PFSK-1 (cell line): ENCODE data around the gene SLC1A2.

Experiments
- FOXP2 ChIP-seq: optimal IDR thresholded peaks from 2 replicates; pipeline ENCODE3; 2011; ENCODE audit warnings: borderline replicate concordance, control low read depth, inconsistent platforms; ENCODE audit not compliant: insufficient read depth; ENCODE audit errors: extremely low read length, extremely low read depth
- POLR2AphosphoS5 ChIP-seq: IDR thresholded peaks from 2 replicates; pipeline ENCODE4 v1.6.1; 2012; ENCODE audit warnings: low read depth, mild to moderate bottlenecking, control low read depth, low read length, moderate library complexity
- SIN3A ChIP-seq: IDR thresholded peaks from 2 replicates; pipeline ENCODE4 v1.6.1; 2012; ENCODE audit warnings: mild to moderate bottlenecking, low read length, moderate library complexity, borderline replicate concordance; ENCODE audit not compliant: insufficient read depth
- TAF1 ChIP-seq: IDR thresholded peaks from 2 replicates; pipeline ENCODE4 v1.6.1; 2012; ENCODE audit warnings: low read length, control low read depth, borderline replicate concordance; ENCODE audit not compliant: insufficient read depth
- TF ChIP-seq, protein P1 (sequence below), 2 experiments: IDR thresholded peaks; 2 replicates each; pipeline versions ENCODE4 v1.6.1 to v1.8.0; 2011 to 2012; ENCODE audit warnings: low read depth in 2 of 2, low read length in 2 of 2, control low read depth in 1 of 2, inconsistent platforms in 1 of 2, mild to moderate bottlenecking in 1 of 2, moderate library complexity in 1 of 2; ENCODE audit not compliant: insufficient read depth in 1 of 2

Gene SLC1A2

DNA sequence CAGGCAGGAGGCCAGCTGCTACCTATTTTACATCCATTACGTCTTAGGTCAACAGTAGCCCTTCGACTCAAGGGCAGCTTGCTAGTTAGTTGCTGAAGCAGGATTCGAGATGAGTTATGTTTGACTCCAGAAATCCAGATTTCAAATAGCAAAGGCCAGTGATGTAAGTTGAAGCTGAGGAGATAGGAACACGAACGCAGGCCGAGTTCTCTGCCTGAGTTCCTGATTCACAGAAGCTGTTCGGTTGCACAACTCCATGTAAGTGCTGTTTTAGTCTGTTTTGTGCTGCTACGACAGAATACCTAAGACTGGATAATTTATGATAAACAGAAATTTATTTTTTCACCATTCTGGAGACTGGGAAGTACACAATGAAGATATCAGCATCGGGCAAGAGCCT, 111.2 kb downstream of the SLC1A2 start:
- TF ChIP-seq SIN3A (no peak), POLR2AphosphoS5 (no peak), FOXP2 (no peak), TAF1 (no peak)
- TF ChIP-seq, protein P1, sequence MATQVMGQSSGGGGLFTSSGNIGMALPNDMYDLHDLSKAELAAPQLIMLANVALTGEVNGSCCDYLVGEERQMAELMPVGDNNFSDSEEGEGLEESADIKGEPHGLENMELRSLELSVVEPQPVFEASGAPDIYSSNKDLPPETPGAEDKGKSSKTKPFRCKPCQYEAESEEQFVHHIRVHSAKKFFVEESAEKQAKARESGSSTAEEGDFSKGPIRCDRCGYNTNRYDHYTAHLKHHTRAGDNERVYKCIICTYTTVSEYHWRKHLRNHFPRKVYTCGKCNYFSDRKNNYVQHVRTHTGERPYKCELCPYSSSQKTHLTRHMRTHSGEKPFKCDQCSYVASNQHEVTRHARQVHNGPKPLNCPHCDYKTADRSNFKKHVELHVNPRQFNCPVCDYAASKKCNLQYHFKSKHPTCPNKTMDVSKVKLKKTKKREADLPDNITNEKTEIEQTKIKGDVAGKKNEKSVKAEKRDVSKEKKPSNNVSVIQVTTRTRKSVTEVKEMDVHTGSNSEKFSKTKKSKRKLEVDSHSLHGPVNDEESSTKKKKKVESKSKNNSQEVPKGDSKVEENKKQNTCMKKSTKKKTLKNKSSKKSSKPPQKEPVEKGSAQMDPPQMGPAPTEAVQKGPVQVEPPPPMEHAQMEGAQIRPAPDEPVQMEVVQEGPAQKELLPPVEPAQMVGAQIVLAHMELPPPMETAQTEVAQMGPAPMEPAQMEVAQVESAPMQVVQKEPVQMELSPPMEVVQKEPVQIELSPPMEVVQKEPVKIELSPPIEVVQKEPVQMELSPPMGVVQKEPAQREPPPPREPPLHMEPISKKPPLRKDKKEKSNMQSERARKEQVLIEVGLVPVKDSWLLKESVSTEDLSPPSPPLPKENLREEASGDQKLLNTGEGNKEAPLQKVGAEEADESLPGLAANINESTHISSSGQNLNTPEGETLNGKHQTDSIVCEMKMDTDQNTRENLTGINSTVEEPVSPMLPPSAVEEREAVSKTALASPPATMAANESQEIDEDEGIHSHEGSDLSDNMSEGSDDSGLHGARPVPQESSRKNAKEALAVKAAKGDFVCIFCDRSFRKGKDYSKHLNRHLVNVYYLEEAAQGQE (IDR thresholded peaks at IDR 0.05; ENCODE audit: insufficient read depth in 1 of 2, low read depth in 2 of 2, low read length in 2 of 2), result no peak

DNA sequence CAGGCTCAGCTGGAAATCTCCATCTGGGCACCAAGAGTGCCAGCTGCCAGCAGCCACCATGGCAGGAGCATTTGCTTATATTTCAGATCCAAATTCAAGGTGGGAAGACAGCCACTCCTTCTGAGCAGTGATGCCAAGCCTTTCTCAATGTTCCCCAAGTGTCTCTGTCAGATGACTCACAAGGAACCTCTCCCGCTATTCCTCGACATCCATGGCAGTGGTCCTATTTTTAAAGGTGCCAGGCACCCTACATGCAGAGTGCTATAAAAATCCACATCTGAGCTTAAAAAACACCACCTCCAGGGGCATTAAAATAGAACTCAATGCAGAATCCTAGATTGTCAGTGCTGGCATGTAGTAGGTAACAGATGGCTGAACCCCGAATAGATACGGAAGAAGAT, 112.1 kb downstream of the SLC1A2 start:
- TF ChIP-seq TAF1 (no peak), POLR2AphosphoS5 (no peak), FOXP2 (no peak)
- TF ChIP-seq, protein P1 (IDR thresholded peaks at IDR 0.05; ENCODE audit: insufficient read depth in 1 of 2, low read depth in 2 of 2, low read length in 2 of 2), result no peak

DNA sequence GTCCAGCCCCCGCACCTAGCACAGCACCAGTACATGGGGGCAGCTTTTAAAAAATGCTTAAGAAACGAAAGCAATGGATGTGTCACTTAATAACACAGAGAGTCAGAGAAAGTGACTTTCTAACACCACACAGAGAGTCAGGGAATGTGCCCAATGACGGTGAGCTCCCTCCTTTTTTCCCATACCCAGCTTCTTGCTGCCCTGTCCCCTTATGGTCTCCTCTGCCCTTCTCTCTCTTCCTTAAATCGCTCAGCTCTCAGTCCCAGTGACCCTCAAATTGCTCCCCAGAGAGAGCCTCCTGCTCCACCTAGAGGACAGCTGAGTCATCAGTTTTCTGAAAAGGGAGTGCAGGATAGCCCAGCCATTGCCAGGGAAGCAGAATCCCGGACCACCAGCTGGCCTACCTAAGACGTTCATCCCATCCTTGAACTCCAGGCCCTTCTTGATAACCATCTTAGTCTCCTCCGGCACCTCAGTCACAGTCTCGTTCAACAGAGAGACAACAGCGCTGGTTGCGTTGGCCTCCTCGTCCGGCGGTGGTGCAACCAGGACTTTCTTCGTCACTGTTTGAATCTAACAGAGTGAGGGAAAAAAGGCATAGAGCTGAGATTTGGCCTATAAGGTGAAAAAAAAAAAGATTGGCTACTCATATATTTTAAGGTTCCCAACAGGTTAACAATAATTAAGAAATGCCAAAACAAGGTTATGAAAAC, 113.5 kb downstream of the SLC1A2 start:
- TF ChIP-seq POLR2AphosphoS5 (no peak), SIN3A (no peak), FOXP2 (no peak), TAF1 (no peak)
- TF ChIP-seq, protein P1 (IDR thresholded peaks at IDR 0.05; ENCODE audit: insufficient read depth in 1 of 2, low read depth in 2 of 2, low read length in 2 of 2), result no peak

DNA sequence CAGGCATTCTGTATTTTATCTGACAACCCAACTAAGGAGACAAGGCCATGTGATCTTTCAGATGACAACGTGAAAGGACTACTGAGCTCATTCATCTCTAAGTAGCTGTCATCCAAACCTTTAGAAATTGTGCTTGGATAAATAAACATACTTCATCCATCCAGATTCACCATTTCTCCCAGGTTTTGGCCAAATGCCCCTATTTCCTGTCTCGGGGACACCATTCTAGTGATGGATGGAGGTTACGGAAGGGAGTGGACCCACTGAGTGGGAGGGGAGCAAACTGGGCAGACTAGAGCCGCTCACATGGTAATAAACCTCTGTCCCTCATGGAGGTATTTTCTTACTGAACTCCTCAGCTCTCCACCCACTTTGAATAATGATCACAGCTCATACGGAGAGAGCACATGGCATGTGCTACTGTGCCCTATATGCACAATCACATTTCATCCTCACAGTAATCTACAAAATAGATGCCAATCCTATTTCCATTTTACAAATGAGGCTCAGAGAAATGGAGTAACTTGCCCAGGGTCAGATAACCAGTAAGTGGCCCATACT, 114.4 kb downstream of the SLC1A2 start:
- TF ChIP-seq, protein P1 (IDR thresholded peaks at IDR 0.05; ENCODE audit: insufficient read depth in 1 of 2, low read depth in 2 of 2, low read length in 2 of 2), result no peak
- peak; percentile 53; the same call in 1 of the 2 replicates for TF ChIP-seq SIN3A

DNA sequence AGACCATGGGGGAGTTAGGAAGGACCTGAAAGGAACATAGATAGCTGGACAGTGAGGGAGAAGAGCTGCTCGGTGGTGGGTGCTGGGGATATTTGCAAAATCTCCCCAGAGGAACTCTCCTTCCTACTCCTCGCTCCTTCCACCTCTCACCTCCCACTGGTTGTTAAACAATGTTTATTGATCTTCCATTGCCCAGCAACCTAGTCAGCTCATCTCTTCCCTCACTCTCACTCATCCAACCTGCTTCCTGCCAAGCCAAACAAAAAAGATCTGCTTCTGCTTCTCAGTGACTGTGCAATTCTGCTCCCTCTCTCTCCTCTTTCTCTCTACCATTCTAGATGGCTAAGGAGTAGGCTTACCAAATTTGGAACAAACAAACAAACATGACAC, 115.0 kb downstream of the SLC1A2 start:
- TF ChIP-seq TAF1 (no peak), SIN3A (0 out of 2 replicates have a peak, but pooled peaks have one; percentile 5), POLR2AphosphoS5 (no peak)
- TF ChIP-seq, protein P1 (IDR thresholded peaks at IDR 0.05; ENCODE audit: insufficient read depth in 1 of 2, low read depth in 2 of 2, low read length in 2 of 2), result peak in 1 of 2 experiments; percentile 24; a peak in 1 of 4 replicates
